ENCODE data around the gene RBMS1.

The RBMS1 gene

DNA sequence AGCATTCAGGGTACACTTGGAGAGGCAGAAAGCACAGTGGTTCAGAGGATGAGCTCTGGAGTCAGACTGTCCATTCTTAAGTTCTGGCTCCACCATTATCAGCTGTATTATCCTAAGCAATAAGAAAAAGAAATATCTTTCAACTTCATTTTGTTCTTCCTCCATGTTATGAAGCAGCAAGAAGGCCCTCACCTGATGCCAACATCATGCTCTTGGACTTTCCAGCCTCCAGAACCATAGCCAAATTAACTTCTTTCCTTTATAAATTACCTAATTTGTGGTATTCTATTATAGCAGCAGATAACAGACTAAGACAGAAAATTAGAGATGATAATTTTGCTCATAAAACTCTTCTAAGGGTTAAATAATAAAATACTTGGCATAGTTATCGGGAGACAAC, 137.1 kb downstream of the RBMS1 start:
- no peaks in the 10 kb centered on the region for H3K9me3 ChIP-seq (ENCODE audit: low read length)
- no peaks in the 10 kb centered on the region for H3K4me1 ChIP-seq (ENCODE audit: insufficient read depth, low read length)
- peaks cover 3% of the 10 kb centered on the region for H3K36me3 ChIP-seq (ENCODE audit: insufficient read depth, low read length)
- no peak overlapping the region for H3K4me3 ChIP-seq (ENCODE audit: low read length)
- no peaks in the 10 kb centered on the region for H3K27me3 ChIP-seq (ENCODE audit: insufficient read depth, low read length)
- no peak overlapping the region for H2AFZ ChIP-seq (ENCODE audit: low read depth, low read length)

DNA sequence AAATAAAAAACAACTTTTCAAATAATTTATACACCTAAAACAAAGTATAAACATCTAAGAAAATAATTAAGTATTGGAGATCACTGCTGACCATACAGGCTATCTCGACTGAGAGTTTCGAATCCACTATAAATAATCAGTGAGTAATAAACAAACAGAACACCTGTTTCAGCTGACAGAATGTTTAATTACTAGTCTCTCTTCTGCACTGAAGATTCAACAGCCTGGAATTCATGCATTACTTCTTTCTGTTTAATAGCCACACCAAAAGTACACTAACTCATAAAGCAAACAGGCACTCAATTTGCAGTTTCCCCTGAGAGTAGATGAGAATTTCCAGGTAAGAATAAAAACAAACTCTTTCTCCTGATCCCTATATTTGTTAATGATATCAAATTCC, 138.5 kb downstream of the RBMS1 start:
- no peak overlapping the region for H3K4me3 ChIP-seq (ENCODE audit: low read length)
- no peaks in the 10 kb centered on the region for H3K27me3 ChIP-seq (ENCODE audit: insufficient read depth, low read length)
- no peak overlapping the region for H2AFZ ChIP-seq (ENCODE audit: low read depth, low read length)
- no peaks in the 10 kb centered on the region for H3K9me3 ChIP-seq (ENCODE audit: low read length)
- H3K36me3 ChIP-seq (ENCODE audit: insufficient read depth, low read length), result peaks cover 3% of the 10 kb centered on the region
- H3K4me1 ChIP-seq (ENCODE audit: insufficient read depth, low read length), result no peaks in the 10 kb centered on the region

DNA sequence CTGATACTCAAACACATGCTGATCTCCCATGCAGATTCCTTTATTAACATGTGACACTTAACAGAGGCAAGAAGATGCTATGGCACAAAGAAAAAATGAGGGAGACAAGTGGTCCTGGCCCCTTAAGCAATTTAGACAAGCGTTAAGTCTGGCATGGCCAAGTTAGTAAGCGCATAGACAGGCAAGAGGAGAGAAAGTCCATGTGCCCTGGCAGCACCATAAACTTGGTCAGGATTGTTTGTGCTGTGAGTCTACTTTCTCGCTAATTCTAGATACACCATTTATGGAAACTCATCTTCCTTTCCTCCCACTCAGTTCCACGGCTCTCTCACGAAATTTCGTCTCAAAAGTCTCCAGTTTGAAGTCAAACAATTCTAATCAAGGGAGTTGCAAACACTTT, 138.9 kb downstream of the RBMS1 start:
- no peaks in the 10 kb centered on the region for H3K9me3 ChIP-seq (ENCODE audit: low read length)
- peaks cover 3% of the 10 kb centered on the region for H3K36me3 ChIP-seq (ENCODE audit: insufficient read depth, low read length)
- no peaks in the 10 kb centered on the region for H3K27me3 ChIP-seq (ENCODE audit: insufficient read depth, low read length)
- H3K4me3 ChIP-seq (ENCODE audit: low read length), result no peak overlapping the region
- H3K4me1 ChIP-seq (ENCODE audit: insufficient read depth, low read length), result no peaks in the 10 kb centered on the region
- no peak overlapping the region for H2AFZ ChIP-seq (ENCODE audit: low read depth, low read length)

DNA sequence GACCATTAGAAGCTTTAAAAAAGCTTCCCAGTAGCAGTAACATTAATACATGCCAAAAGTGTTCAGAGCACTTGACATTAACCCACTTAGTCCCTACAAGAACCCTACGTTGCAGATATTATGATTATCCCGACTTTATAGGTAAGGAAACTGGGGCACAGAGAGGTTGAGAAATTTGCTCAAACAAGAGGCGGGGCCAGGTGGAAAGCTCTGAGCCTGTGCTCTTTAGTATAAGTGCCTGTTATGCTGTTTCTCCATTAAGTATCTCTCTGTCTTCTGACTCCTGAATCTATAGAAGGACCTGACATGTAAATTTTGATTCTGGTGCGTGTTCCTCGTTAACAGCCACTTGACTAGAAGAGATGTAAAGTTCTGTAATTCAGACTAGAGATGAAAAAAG, 139.8 kb downstream of the RBMS1 start:
- Histone ChIP-seq H3K4me3 (ENCODE audit: low read length) (no peak overlapping the region), H3K9me3 (ENCODE audit: low read length) (no peaks in the 10 kb centered on the region), H3K4me1 (ENCODE audit: insufficient read depth, low read length) (no peaks in the 10 kb centered on the region), H3K36me3 (ENCODE audit: insufficient read depth, low read length) (peaks cover 3% of the 10 kb centered on the region), H2AFZ (ENCODE audit: low read depth, low read length) (no peak overlapping the region), H3K27me3 (ENCODE audit: insufficient read depth, low read length) (no peaks in the 10 kb centered on the region)

DNA sequence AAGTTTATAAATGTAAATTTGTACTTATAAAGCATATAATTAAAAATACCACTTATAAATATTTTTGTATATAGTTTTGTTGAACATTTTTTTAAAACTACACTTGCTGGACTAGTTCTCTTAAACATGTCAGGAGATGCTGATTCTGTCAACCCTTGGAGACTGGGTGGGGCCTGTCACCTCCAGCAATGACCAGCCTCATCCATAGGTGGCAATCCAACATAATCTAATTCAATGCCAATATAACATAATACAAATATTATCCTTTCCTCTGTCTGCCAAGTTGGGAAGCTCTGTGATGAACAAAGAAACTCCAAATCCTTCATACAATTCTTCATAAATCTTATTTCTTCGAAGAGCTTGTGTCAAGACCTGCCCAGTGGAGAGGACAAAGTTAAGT, 140.4 kb downstream of the RBMS1 start:
- H2AFZ ChIP-seq (ENCODE audit: low read depth, low read length), result no peak overlapping the region
- no peaks in the 10 kb centered on the region for H3K4me1 ChIP-seq (ENCODE audit: insufficient read depth, low read length)
- H3K27me3 ChIP-seq (ENCODE audit: insufficient read depth, low read length), result no peaks in the 10 kb centered on the region
- peaks cover 3% of the 10 kb centered on the region for H3K36me3 ChIP-seq (ENCODE audit: insufficient read depth, low read length)
- no peaks in the 10 kb centered on the region for H3K9me3 ChIP-seq (ENCODE audit: low read length)
- H3K4me3 ChIP-seq (ENCODE audit: low read length), result no peak overlapping the region

DNA sequence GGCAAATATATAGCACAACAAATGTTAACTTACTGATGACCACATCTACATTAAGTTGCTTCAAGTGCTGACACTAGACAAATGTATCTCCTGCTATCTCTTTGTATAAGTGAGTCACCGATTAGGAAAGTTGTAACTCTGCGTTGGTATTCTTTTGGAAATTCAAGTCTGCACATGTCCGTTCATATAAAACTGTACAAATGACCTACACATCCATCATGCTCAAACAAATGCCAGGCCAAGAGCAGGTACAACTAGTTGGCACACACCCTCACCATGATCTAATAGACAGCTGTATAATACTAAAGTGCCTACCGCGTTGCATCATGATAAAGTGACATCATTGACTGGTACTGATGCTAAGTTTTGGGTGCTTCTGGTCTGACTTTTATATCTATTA, 141.1 kb downstream of the RBMS1 start:
- Histone ChIP-seq H2AFZ (ENCODE audit: low read depth, low read length) (no peak overlapping the region), H3K9me3 (ENCODE audit: low read length) (no peaks in the 10 kb centered on the region), H3K27me3 (ENCODE audit: insufficient read depth, low read length) (no peaks in the 10 kb centered on the region), H3K4me1 (ENCODE audit: insufficient read depth, low read length) (no peaks in the 10 kb centered on the region), H3K4me3 (ENCODE audit: low read length) (no peak overlapping the region), H3K36me3 (ENCODE audit: insufficient read depth, low read length) (peaks cover 3% of the 10 kb centered on the region)

DNA sequence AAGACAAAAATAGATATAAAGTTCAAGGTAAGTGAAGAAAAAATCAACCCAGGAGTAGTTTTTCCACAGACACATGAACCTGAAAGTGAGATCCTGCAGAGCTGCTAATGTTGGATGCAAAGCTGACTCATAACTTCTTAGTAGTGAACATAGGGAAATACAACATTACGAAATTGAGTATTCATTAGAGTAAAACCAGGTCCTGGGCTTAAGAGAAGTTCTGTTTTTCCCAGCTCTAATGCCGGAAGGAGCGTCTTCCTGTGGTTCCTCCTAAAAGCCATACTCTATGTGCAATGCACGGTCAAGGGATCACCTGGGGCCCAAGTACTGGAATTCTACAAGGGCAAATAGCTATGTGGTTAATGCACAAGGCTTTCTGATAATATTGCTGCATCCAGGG, 141.7 kb downstream of the RBMS1 start:
- no peaks in the 10 kb centered on the region for H3K4me1 ChIP-seq (ENCODE audit: insufficient read depth, low read length)

DNA sequence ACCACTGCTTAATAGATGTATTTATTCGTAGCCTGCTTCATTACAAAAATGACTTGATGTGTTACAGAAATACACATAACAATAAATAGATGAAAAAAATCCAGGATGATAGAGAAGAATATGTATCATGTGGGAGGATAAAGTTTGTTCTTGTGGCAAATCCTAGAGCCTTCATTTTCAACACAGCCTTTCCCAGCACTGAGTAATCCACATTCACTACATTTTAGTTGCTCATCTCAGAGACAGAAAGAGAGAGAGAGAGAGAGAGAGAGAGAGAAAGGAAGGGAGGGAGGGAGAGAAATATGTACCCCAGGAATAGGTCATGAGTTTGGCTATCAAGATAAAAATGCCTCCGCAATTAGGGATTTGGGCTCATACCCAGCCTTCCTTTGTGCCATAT, 144.3 kb downstream of the RBMS1 start:
- H3K27me3 ChIP-seq (ENCODE audit: insufficient read depth, low read length), result no peaks in the 10 kb centered on the region
- no peaks in the 10 kb centered on the region for H3K36me3 ChIP-seq (ENCODE audit: insufficient read depth, low read length)
- H2AFZ ChIP-seq (ENCODE audit: low read depth, low read length), result no peak overlapping the region
- no peak overlapping the region for H3K4me3 ChIP-seq (ENCODE audit: low read length)
- no peaks in the 10 kb centered on the region for H3K4me1 ChIP-seq (ENCODE audit: insufficient read depth, low read length)
- no peaks in the 10 kb centered on the region for H3K9me3 ChIP-seq (ENCODE audit: low read length)

More for the DNA sequence above, 141.7 kb downstream of the RBMS1 start:
- Histone ChIP-seq H3K4me3 (ENCODE audit: low read length) (no peak overlapping the region), H3K9me3 (ENCODE audit: low read length) (no peaks in the 10 kb centered on the region), H3K27me3 (ENCODE audit: insufficient read depth, low read length) (no peaks in the 10 kb centered on the region), H3K36me3 (ENCODE audit: insufficient read depth, low read length) (peaks cover 3% of the 10 kb centered on the region), H2AFZ (ENCODE audit: low read depth, low read length) (no peak overlapping the region)

DNA sequence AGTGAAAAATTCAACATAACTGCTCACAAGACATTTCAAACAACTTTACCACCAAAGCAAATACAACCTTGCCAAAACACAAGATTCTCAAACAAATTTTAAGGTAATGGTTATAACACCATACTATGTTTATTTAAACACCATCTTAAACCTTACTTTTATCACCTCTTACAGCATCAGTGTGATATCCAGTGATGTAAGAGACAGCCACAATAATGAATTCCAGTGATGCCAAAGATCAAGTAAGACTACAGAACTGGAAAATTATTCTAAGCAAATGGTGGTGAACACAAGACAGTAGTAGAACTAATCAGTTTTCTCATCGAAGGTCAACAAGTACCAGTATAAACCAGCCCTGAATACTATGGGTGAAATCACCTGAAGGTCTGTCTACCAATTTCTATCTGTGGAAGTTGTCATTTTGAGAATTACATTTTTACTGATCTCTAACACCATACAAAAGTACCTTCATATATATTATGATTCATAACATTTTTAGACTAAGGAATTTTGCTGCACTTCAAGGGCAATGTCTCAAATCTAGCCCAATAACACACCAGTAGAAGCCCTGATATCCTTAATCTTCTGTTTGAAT, 146.2 kb downstream of the RBMS1 start:
- H3K4me1 ChIP-seq (ENCODE audit: insufficient read depth, low read length), result no peaks in the 10 kb centered on the region
- H3K27me3 ChIP-seq (ENCODE audit: insufficient read depth, low read length), result no peaks in the 10 kb centered on the region
- no peaks in the 10 kb centered on the region for H3K9me3 ChIP-seq (ENCODE audit: low read length)
- H2AFZ ChIP-seq (ENCODE audit: low read depth, low read length), result no peak overlapping the region
- no peak overlapping the region for H3K4me3 ChIP-seq (ENCODE audit: low read length)
- no peaks in the 10 kb centered on the region for H3K36me3 ChIP-seq (ENCODE audit: insufficient read depth, low read length)

DNA sequence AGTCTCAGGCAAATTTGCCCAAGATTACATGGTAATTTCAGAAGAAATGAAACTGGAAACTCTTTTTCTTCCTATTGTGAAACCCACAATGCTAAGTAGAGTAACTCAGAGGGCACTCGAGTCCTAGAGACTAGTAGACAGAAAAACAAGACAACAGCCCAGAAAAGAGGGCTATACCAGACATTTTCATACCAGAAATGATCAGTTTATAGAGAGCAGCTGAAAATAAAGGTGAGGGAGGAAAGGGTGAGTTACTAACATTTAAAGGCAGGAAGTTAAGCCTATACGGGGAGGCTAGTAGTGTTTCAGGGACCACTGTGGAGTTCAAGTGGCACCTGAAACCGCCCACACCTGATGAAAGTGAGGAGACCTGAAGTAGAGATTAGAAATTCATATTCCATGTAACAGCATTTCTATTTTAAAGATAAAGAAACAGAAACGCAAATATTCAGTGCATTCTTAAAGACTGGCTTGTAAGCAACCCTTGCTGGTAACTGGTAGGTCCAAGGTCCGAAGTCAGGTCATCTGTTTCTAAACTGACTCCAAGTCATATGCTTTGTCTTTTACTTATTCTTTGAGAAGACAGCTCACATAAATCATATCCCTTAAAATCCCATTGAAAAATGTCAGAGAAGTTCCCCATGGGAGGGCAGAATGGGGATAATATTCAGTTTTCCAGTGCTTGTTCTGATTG, 148.4 kb downstream of the RBMS1 start:
- no peaks in the 10 kb centered on the region for H3K36me3 ChIP-seq (ENCODE audit: insufficient read depth, low read length)
- H3K27me3 ChIP-seq (ENCODE audit: insufficient read depth, low read length), result no peaks in the 10 kb centered on the region
- H3K4me1 ChIP-seq (ENCODE audit: insufficient read depth, low read length), result no peaks in the 10 kb centered on the region
- H3K9me3 ChIP-seq (ENCODE audit: low read length), result no peaks in the 10 kb centered on the region
- no peak overlapping the region for H3K4me3 ChIP-seq (ENCODE audit: low read length)
- H2AFZ ChIP-seq (ENCODE audit: low read depth, low read length), result no peak overlapping the region

DNA sequence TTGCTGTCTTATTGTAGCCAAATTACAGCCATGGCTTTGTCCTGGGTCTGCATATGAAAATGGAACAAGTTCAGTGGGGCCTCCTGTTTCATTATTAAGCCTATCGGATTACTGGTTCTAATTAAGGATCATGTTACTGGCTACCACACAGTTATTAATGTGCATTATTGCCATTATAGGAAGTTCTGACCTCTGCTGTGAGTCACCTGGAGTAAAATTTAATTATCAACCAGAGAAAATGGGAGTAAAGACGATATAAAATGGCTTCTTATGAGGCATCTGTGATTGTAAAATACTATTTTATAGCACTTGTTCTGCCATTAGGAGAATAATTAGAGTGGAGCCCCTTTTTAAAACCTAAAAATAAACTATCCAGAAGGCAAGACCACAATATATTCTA, 150.2 kb downstream of the RBMS1 start:
- no peaks in the 10 kb centered on the region for H3K4me1 ChIP-seq (ENCODE audit: insufficient read depth, low read length)
- no peak overlapping the region for H3K4me3 ChIP-seq (ENCODE audit: low read length)
- H3K36me3 ChIP-seq (ENCODE audit: insufficient read depth, low read length), result no peaks in the 10 kb centered on the region
- H3K27me3 ChIP-seq (ENCODE audit: insufficient read depth, low read length), result no peaks in the 10 kb centered on the region
- H3K9me3 ChIP-seq (ENCODE audit: low read length), result no peaks in the 10 kb centered on the region
- no peak overlapping the region for H2AFZ ChIP-seq (ENCODE audit: low read depth, low read length)

DNA sequence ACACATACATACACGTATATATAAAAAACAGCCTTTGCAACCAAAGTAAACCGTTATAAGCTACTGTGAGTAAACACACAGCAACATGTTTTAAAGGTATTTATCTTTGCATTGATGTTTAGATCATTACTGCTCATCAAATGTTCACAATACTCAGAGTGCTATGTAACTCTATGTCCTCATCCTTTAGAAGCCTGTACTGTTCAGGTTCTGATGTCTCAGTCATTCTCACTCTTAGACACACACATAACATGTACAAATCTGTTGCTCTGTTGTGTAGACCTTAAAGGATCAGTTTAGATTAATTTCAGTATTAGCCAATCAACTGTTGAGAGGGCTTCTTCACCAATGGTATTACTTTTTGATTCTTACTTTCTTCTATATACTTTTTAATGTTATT, 153.9 kb downstream of the RBMS1 start:
- Histone ChIP-seq H3K36me3 (ENCODE audit: insufficient read depth, low read length) (no peaks in the 10 kb centered on the region), H2AFZ (ENCODE audit: low read depth, low read length) (no peak overlapping the region), H3K4me3 (ENCODE audit: low read length) (no peak overlapping the region), H3K27me3 (ENCODE audit: insufficient read depth, low read length) (no peaks in the 10 kb centered on the region), H3K4me1 (ENCODE audit: insufficient read depth, low read length) (no peaks in the 10 kb centered on the region), H3K9me3 (ENCODE audit: low read length) (no peaks in the 10 kb centered on the region)

DNA sequence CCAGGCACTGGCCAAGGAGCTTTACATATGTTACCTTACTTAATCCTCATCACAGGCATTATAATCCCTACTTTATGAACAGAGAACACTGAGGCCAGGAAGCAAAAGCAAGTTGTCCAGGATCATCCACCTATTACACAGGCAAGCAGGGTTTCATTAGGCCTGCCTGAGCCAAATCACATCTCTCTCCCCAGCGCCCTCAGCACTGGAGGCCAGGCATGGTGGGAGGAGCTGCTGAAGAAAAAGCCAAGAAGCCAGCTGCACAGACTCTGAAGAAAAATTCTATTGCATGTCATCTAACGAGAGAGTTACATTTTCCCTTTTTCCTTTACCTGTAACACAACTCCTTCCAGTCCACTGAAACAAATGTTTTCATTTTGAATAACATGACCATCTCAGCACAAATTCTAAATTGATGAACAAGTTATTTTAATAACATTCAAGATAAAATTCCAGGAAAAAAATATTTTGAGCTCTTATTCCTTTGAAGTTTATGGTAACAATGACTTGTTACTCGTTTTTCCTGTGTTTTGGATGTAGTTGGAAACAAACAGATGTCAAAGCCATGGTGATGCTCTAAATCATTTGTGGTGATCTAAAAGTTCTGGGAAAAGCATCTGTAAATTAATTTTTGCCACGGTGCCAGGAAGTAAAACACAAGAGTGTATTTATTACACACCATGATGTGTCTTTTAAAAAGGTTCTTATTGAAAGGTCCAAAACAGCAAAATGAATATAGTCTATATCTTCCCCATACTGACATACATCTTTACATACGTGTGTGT, 154.5 kb downstream of the RBMS1 start:
- Histone ChIP-seq H3K36me3 (ENCODE audit: insufficient read depth, low read length) (no peaks in the 10 kb centered on the region), H3K27me3 (ENCODE audit: insufficient read depth, low read length) (no peaks in the 10 kb centered on the region), H3K4me3 (ENCODE audit: low read length) (no peak overlapping the region), H3K4me1 (ENCODE audit: insufficient read depth, low read length) (no peaks in the 10 kb centered on the region), H2AFZ (ENCODE audit: low read depth, low read length) (no peak overlapping the region), H3K9me3 (ENCODE audit: low read length) (no peaks in the 10 kb centered on the region)
